SU-DHL-6 (cell line): Measurements from ENCODE around the gene HTR4.

Experiments
- H2AFZ ChIP-seq: fragments of 200-600 bp; sonication (generic); 2 replicates; pipeline ENCODE4 v1.6.1; 2014; ENCODE audit warnings: low read depth, mild to moderate bottlenecking, moderate library complexity, mixed read lengths, antibody characterized with exemption, low read length; ENCODE audit not compliant: severe bottlenecking
- H3F3A ChIP-seq: fragments of 200-600 bp; shearing (Covaris generic); 2 replicates; pipeline ENCODE4 v1.6.0; 2016; ENCODE audit warnings: antibody characterized with exemption, mild to moderate bottlenecking; ENCODE audit not compliant: insufficient read depth
- H3K27ac ChIP-seq: fragments of 200-600 bp; sonication (generic); 2 replicates; pipeline ENCODE4 v1.5.1; 2016; ENCODE audit warnings: low read depth, mild to moderate bottlenecking, low read length, moderate library complexity, mixed read lengths
- H3K27me3 ChIP-seq: fragments of 200-600 bp; sonication (generic), shearing (Covaris generic); 2 replicates; pipeline ENCODE4 v1.6.0; 2014; ENCODE audit warnings: mild to moderate bottlenecking, low read length
- H3K36me3 ChIP-seq: fragments of 200-600 bp; sonication (generic); 2 replicates; pipeline ENCODE4 v1.6.1; 2014; ENCODE audit warnings: mild to moderate bottlenecking, low read length, mixed read lengths
- H3K4me2 ChIP-seq: fragments of 300-600, 200-600 bp; shearing (Covaris generic), sonication (generic); 2 replicates; pipeline ENCODE4 v1.6.0; 2014; ENCODE audit warnings: low read length, low read depth, mild to moderate bottlenecking; ENCODE audit not compliant: poor library complexity, severe bottlenecking
- H3K4me3 ChIP-seq: fragments of 200-600 bp; sonication (generic); 2 replicates; pipeline ENCODE4 v1.5.1; 2014; ENCODE audit warnings: antibody characterized with exemption, low read length, mild to moderate bottlenecking, mixed read lengths; ENCODE audit not compliant: insufficient read depth, poor library complexity, severe bottlenecking
- H3K79me2 ChIP-seq: fragments of 200-600 bp; sonication (generic); 2 replicates; pipeline ENCODE4 v1.6.1; 2014; ENCODE audit warnings: mild to moderate bottlenecking, low read length, moderate library complexity; ENCODE audit not compliant: insufficient read depth
- H3K9ac ChIP-seq: fragments of 200-600 bp; sonication (generic); 2 replicates; pipeline ENCODE4 v1.7.0; 2014; ENCODE audit warnings: mild to moderate bottlenecking, low read length
- H3K9me2 ChIP-seq: fragments of 200-600 bp; sonication (generic); replicated peaks from 2 replicates; pipeline ENCODE4 v1.6.1; 2014; ENCODE audit warnings: low read length; ENCODE audit not compliant: insufficient read depth
- H3K9me3 ChIP-seq: fragments of 200-600 bp; sonication (generic); 2 replicates; pipeline ENCODE4 v1.6.1; 2014; ENCODE audit warnings: low read length, mixed read lengths; ENCODE audit not compliant: insufficient read depth
- H4K20me1 ChIP-seq: fragments of 200-600 bp; sonication (generic); 2 replicates; pipeline ENCODE4 v1.6.1; 2014; ENCODE audit warnings: low read depth, mild to moderate bottlenecking, antibody characterized with exemption, low read length, moderate library complexity, mixed read lengths
- EZH2phosphoT487 ChIP-seq: fragments of 200-600 bp; sonication (generic), shearing (Covaris generic); conservative IDR thresholded peaks from 2 replicates; pipeline ENCODE4 v1.6.1; 2018; ENCODE audit warnings: mild to moderate bottlenecking, antibody characterized with exemption, low read length, moderate library complexity, mixed read lengths
- TF ChIP-seq, protein P1 (sequence below): fragments of 200-600 bp; sonication (generic); IDR thresholded peaks from one replicate; pipeline ENCODE4 v1.5.1; 2017; ENCODE audit warnings: antibody characterized with exemption, mild to moderate bottlenecking, low read length, moderate library complexity; ENCODE audit not compliant: insufficient read depth, poor library complexity, severe bottlenecking

The HTR4 gene

DNA sequence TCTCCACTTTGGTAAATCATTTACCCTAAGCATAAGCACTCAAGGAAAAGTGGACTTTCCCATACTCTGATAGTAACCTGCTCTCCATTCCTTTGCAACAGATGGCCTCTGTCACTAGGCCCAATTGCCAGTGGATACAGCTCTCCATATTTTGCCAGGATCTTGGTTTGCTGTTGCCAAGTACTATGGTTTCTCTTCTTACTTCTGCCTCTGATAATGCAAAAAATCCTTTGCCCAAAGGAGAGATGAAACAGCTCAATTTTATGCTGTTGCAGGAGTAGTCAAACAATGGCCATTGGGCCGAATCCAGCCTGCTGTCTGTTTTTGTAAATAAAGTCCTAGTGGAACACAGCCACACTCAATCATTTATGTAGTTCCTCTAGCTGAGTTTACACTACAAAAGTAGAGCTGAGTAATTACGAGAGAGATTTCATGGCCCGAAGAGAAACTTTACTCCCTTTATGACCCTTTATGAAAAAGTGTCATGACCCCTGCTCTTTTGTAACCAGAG lies 92.5 kb downstream of the HTR4 start:
- H3K9me3 ChIP-seq, result no peaks in the 10 kb centered on the region
- no peaks in the 10 kb centered on the region for H3K9me2 ChIP-seq
- H3K4me3 ChIP-seq, result no peak overlapping the region
- no peak overlapping the region for H2AFZ ChIP-seq
- no peaks in the 10 kb centered on the region for H3K36me3 ChIP-seq
- H3K9ac ChIP-seq, result no peak overlapping the region
- no peaks in the 10 kb centered on the region for H4K20me1 ChIP-seq
- H3K27ac ChIP-seq, result no peak overlapping the region
- H3F3A ChIP-seq, result no peaks in the 10 kb centered on the region
- no peaks in the 10 kb centered on the region for H3K27me3 ChIP-seq
- H3K4me2 ChIP-seq, result no peak overlapping the region
- no peaks in the 10 kb centered on the region for H3K79me2 ChIP-seq
- TF ChIP-seq, protein P1, sequence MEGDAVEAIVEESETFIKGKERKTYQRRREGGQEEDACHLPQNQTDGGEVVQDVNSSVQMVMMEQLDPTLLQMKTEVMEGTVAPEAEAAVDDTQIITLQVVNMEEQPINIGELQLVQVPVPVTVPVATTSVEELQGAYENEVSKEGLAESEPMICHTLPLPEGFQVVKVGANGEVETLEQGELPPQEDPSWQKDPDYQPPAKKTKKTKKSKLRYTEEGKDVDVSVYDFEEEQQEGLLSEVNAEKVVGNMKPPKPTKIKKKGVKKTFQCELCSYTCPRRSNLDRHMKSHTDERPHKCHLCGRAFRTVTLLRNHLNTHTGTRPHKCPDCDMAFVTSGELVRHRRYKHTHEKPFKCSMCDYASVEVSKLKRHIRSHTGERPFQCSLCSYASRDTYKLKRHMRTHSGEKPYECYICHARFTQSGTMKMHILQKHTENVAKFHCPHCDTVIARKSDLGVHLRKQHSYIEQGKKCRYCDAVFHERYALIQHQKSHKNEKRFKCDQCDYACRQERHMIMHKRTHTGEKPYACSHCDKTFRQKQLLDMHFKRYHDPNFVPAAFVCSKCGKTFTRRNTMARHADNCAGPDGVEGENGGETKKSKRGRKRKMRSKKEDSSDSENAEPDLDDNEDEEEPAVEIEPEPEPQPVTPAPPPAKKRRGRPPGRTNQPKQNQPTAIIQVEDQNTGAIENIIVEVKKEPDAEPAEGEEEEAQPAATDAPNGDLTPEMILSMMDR, result no peak
- no peak for TF ChIP-seq EZH2phosphoT487

DNA sequence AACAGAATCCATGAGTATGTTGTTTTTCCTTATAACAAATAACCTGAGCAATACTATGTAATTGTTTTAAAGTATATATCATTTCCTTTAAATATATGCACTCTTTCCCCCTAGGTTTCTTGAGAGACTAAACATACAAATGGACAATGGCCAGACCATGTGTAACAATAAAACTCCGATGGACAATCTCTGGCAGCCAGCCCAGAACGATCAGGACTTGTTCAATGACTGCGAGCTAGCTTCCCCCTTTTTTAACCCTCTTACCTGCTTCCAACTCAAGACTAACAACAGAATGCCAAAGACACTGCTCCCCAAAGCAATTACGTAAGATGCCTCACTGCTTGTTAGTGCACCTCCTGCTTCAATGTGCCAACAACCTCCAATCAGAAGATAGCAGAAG lies 94.9 kb downstream of the HTR4 start:
- H2AFZ ChIP-seq, result no peak overlapping the region
- H3K27ac ChIP-seq, result no peak overlapping the region
- no peaks in the 10 kb centered on the region for H3K9me2 ChIP-seq
- no peak overlapping the region for H3K4me2 ChIP-seq
- H3K4me3 ChIP-seq, result no peak overlapping the region
- H3K9ac ChIP-seq, result no peak overlapping the region
- H3K9me3 ChIP-seq, result no peaks in the 10 kb centered on the region
- no peaks in the 10 kb centered on the region for H3K36me3 ChIP-seq
- H3K79me2 ChIP-seq, result no peaks in the 10 kb centered on the region
- TF ChIP-seq EZH2phosphoT487, result no peak
- H3K27me3 ChIP-seq, result no peaks in the 10 kb centered on the region
- H4K20me1 ChIP-seq, result no peaks in the 10 kb centered on the region
- H3F3A ChIP-seq, result no peaks in the 10 kb centered on the region

DNA sequence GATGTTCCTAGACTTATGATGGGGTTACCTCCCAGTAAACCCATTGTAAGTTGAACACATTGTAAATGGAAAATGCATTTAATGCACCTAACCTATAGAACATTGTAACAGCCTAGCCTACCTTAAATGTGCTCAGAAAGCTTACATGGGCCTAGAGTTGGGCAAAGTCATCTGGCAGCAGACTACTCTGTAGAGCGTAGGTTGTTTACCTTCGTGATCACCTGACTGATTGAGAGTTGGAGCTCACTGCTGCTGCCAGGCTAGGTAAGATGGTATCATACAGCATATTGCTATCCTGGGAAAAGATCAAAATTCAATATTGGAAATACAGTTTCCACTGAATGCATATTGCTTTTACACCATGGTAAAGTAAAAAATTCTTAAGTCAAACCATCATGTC lies 95.4 kb downstream of the HTR4 start:
- no peaks in the 10 kb centered on the region for H3F3A ChIP-seq
- H3K4me2 ChIP-seq, result no peak overlapping the region
- no peaks in the 10 kb centered on the region for H3K27me3 ChIP-seq
- H3K9me3 ChIP-seq, result no peaks in the 10 kb centered on the region
- H4K20me1 ChIP-seq, result no peaks in the 10 kb centered on the region
- H2AFZ ChIP-seq, result no peak overlapping the region
- H3K4me3 ChIP-seq, result no peak overlapping the region
- H3K27ac ChIP-seq, result no peak overlapping the region
- no peaks in the 10 kb centered on the region for H3K79me2 ChIP-seq
- TF ChIP-seq EZH2phosphoT487, result no peak
- TF ChIP-seq, protein P1, result no peak
- H3K9ac ChIP-seq, result no peak overlapping the region
- no peaks in the 10 kb centered on the region for H3K9me2 ChIP-seq
- no peaks in the 10 kb centered on the region for H3K36me3 ChIP-seq

DNA sequence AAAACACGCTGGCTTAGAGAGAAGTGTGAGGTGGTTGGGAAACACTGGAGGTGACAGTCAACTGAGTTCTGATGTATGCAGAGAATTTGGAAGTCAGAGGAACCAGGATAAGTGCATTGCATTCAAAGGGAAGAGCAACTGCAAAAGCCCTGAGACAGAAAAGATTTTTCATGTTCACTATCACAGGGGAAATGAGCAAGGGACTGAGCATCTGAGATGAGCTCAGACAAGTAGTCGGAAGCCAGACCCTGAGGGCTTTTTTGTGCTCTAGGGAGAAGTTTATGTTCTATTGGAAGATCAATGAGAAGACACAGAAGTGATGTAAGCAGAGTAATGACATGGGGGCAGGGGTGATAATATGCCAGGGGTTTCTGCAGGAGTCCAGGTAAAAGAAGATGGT lies 97.5 kb downstream of the HTR4 start:
- TF ChIP-seq EZH2phosphoT487, result no peak
- TF ChIP-seq, protein P1, result no peak
- Histone ChIP-seq H3K9me2 (no peaks in the 10 kb centered on the region), H3K4me3 (no peak overlapping the region), H2AFZ (no peak overlapping the region), H3K36me3 (no peaks in the 10 kb centered on the region), H4K20me1 (no peaks in the 10 kb centered on the region), H3K9ac (no peak overlapping the region), H3K4me2 (no peak overlapping the region), H3K79me2 (no peaks in the 10 kb centered on the region), H3K27me3 (no peaks in the 10 kb centered on the region), H3F3A (no peaks in the 10 kb centered on the region), H3K9me3 (no peaks in the 10 kb centered on the region), H3K27ac (no peak overlapping the region)
